ENCODE results near the gene CD52. TPM values are rescaled to one million over a fixed set of nuclear protein-coding genes. Genes with fewer than 3 reads are reported as not detected.

Gene CD52
- total and polyA plus RNA-seq, 2 of the 13 experiments (the other 11 are each of a cell fraction or from before 2014, with no cell fraction given), result 0.32 TPM; not detected in 1

DNA sequence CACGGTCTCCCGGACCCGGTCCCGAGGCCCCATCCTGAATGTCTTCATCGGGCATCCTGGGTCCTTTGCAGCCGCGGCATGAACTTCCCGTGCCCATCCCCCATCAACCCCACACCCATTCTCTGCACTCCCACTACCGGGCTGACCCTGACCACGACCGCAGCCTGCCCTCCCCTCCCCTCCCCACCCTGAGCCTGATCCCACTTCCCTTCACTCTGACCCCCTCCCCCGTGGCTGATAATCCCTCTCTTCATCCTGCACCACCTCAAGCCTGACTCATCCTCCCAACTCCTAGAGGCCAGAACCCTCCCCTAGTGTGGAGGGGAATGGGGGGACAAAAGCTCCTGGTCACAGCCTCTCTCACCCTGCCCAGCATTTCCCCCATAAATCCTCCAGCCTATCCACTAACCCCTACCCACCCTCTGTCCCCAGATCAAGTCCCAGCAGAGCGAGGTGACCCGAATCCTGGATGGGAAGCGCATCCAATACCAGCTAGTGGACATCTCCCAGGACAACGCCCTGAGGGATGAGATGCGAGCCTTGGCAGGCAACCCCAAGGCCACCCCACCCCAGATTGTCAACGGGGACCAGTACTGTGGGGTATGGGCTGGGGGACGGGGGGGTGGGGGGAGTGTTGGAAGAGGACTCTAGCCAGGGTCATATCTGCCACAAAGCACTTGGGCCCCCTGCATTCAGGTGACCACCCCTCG lies 37.3 kb upstream of the CD52 start (continued):
- peak; percentile 3 for TF ChIP-seq RBM39 (IDR thresholded peaks at IDR 0.05; ENCODE audit: low read depth, low read length, poor library complexity, severe bottlenecking)
- 0 out of 2 replicates have a peak, but pooled peaks have one; percentile 8 for TF ChIP-seq HES4 (CRISPR knock-in tag; IDR thresholded peaks at IDR 0.05; ENCODE audit: borderline replicate concordance)
- no peak for TF ChIP-seq ZNF761 (CRISPR knock-in tag; conservative IDR thresholded peaks at IDR 0.05)
- TF ChIP-seq ARNT2 (CRISPR knock-in tag; IDR thresholded peaks at IDR 0.05; ENCODE audit: low read depth), result no peak
- 0 out of 2 replicates have a peak, but pooled peaks have one; percentile 8 for TF ChIP-seq ZNF225 (CRISPR knock-in tag; IDR thresholded peaks at IDR 0.05)
- no peak for TF ChIP-seq PHF21A (CRISPR knock-in tag; IDR thresholded peaks at IDR 0.05)
- TF ChIP-seq, protein P1, sequence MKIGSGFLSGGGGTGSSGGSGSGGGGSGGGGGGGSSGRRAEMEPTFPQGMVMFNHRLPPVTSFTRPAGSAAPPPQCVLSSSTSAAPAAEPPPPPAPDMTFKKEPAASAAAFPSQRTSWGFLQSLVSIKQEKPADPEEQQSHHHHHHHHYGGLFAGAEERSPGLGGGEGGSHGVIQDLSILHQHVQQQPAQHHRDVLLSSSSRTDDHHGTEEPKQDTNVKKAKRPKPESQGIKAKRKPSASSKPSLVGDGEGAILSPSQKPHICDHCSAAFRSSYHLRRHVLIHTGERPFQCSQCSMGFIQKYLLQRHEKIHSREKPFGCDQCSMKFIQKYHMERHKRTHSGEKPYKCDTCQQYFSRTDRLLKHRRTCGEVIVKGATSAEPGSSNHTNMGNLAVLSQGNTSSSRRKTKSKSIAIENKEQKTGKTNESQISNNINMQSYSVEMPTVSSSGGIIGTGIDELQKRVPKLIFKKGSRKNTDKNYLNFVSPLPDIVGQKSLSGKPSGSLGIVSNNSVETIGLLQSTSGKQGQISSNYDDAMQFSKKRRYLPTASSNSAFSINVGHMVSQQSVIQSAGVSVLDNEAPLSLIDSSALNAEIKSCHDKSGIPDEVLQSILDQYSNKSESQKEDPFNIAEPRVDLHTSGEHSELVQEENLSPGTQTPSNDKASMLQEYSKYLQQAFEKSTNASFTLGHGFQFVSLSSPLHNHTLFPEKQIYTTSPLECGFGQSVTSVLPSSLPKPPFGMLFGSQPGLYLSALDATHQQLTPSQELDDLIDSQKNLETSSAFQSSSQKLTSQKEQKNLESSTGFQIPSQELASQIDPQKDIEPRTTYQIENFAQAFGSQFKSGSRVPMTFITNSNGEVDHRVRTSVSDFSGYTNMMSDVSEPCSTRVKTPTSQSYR (CRISPR knock-in tag; IDR thresholded peaks at IDR 0.05; ENCODE audit: borderline replicate concordance), result peak; percentile 29; the same call in 1 of the 2 replicates
- TF ChIP-seq TOPORS (CRISPR knock-in tag; IDR thresholded peaks at IDR 0.05), result 0 out of 2 replicates have a peak, but pooled peaks have one; percentile 10
- TF ChIP-seq, protein P2, sequence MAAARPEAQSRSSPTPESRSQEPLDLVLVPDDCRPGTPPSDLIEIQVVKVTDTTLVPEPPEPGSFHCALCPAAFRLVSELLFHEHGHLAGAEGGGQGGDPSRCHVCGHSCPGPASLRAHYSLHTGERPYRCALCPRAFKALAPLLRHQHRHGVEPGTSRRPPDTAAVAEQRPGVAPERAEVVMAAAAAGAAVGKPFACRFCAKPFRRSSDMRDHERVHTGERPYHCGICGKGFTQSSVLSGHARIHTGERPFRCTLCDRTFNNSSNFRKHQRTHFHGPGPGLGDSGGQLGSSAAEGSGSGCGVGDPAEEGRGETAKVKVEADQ (CRISPR knock-in tag; IDR thresholded peaks at IDR 0.05; ENCODE audit: borderline replicate concordance), result no peak
- 0 out of 2 replicates have a peak, but pooled peaks have one; percentile 13 for TF ChIP-seq ZNF431 (CRISPR knock-in tag; IDR thresholded peaks at IDR 0.05; ENCODE audit: borderline replicate concordance, low read depth)
- TF ChIP-seq NFKB2 (CRISPR knock-in tag; IDR thresholded peaks at IDR 0.05; ENCODE audit: borderline replicate concordance), result 0 out of 2 replicates have a peak, but pooled peaks have one; percentile 10
- no peak for TF ChIP-seq ZXDC (CRISPR knock-in tag; IDR thresholded peaks at IDR 0.05)
- peak; percentile 43 for TF ChIP-seq HNRNPK (IDR thresholded peaks at IDR 0.05; ENCODE audit: low read depth, low read length, poor library complexity, severe bottlenecking)
- no peak for TF ChIP-seq ZNF333 (CRISPR knock-in tag; IDR thresholded peaks at IDR 0.05; ENCODE audit: borderline replicate concordance)
- no peak for TF ChIP-seq U2AF2 (IDR thresholded peaks at IDR 0.05; ENCODE audit: low read depth, low read length)
- no peak for TF ChIP-seq ZSCAN31 (CRISPR knock-in tag; IDR thresholded peaks at IDR 0.05; ENCODE audit: low read depth)

Measured in HepG2 (cell line).